ENCODE measurements around the gene CLCC1. TPM values are rescaled to one million over a fixed set of nuclear protein-coding genes. Genes with fewer than 3 reads are reported as not detected.

Gene CLCC1
- total RNA-seq, 4 donors from 2014 or later, result 22.8 to 27.3 (median 26.2) TPM

DNA sequence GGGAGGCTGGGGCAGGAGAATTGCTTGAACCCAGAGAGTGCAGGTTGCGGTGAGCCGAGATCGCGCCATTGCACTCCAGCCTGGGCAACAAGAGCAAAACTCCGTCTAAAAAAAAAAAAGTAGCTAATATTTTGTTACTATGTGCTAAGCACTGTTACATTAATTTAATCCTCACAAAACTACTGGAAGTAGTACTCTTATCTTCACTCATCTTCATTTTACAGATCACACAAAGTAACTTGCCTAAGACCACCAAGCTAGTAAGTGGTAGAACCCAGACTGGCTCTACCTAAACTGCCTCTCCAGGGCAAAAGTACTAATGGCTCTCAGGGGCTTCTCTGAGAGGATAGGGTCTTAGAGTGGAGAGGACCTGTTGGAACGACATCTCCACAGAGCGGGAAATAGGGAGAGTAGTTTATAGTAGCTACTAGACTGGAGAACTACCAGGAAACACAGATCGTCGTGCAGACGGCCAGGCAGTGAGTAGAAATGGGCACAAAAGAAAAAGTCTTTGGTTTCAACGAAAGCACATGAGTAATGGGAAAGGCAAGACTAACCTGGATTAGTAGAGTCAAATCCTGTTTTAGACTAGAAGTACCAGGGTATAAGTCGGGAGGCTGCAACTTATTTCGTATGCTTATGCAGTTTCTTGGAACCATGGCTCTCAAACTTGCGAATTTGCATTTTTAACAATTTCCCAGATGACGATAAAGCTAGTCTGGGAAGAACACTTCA lies 1.4 kb downstream of the CLCC1 start:
- TF ChIP-seq, protein P1, sequence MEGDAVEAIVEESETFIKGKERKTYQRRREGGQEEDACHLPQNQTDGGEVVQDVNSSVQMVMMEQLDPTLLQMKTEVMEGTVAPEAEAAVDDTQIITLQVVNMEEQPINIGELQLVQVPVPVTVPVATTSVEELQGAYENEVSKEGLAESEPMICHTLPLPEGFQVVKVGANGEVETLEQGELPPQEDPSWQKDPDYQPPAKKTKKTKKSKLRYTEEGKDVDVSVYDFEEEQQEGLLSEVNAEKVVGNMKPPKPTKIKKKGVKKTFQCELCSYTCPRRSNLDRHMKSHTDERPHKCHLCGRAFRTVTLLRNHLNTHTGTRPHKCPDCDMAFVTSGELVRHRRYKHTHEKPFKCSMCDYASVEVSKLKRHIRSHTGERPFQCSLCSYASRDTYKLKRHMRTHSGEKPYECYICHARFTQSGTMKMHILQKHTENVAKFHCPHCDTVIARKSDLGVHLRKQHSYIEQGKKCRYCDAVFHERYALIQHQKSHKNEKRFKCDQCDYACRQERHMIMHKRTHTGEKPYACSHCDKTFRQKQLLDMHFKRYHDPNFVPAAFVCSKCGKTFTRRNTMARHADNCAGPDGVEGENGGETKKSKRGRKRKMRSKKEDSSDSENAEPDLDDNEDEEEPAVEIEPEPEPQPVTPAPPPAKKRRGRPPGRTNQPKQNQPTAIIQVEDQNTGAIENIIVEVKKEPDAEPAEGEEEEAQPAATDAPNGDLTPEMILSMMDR (IDR thresholded peaks at IDR 0.05; ENCODE audit: low read depth), result no peak

DNA sequence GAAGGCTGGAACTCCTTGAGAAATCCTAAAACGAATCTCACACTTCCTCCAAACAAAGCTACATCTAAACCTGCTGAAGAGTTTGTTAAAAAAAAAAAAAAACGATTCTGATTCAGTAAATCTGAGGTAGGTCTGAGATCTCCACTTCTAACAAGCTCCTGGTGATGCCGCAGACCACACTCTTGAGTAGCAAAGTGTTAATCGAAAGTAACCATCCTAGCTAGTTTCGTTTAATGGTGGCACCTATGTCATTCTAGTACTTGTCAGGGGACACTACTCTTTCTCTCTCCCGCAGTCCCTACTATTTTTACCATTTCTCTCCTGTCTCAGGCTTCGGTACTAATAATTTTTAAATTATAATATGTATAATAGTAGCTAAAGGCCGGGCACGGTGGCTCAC lies 2.1 kb downstream of the CLCC1 start:
- TF ChIP-seq, protein P1 (IDR thresholded peaks at IDR 0.05; ENCODE audit: low read depth), result no peak

DNA sequence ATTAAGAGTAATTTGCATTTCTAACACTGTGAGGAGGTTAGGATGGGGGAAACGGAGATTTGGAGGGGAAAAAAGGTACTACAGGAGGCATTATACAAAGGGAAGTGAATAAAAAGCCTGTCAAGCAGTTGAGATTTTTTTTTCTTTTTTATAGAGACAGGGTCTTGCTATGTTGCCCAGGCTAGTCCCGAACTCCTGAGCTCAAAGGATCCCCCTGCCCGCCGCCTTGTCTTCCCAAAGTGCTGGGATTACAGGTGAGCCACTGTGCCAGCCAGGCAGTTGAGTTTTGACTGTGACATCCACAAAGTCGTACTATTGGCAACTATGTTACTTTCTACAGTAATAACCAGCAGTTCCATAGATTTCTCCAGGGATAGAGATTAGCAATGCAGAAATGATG lies 2.6 kb downstream of the CLCC1 start:
- TF ChIP-seq, protein P1 (IDR thresholded peaks at IDR 0.05; ENCODE audit: low read depth), result no peak

DNA sequence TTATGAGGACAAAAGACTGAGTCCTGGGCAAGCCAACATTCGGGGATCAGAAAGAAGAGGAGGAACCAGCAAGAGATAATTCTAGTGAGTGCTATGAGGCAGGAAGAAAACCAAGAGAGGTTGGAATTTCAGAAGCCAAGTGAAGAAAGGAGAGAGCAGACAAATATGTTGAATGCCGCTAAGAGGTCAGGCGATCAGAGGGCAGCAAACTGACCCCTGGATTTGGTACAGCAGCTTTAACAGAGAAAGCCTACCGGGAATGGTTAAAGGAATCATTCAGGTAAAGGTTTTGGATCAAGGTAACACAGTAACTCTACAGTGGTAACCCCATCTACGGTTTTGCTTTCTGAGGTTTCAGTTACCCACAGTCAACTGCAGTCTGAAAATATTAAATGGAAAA lies 5.4 kb downstream of the CLCC1 start:
- TF ChIP-seq, protein P1 (IDR thresholded peaks at IDR 0.05; ENCODE audit: low read depth), result no peak

- TF ChIP-seq, protein P1 (IDR thresholded peaks at IDR 0.05; ENCODE audit: low read depth), result no peak
These were observed 7.4 kb downstream of the CLCC1 start for GRCh38 chr1:108955881-108956280.

GRCh38 chr1:108955111-108955510 lies 8.2 kb downstream of the CLCC1 start:
- TF ChIP-seq, protein P1 (IDR thresholded peaks at IDR 0.05; ENCODE audit: low read depth), result no peak

DNA sequence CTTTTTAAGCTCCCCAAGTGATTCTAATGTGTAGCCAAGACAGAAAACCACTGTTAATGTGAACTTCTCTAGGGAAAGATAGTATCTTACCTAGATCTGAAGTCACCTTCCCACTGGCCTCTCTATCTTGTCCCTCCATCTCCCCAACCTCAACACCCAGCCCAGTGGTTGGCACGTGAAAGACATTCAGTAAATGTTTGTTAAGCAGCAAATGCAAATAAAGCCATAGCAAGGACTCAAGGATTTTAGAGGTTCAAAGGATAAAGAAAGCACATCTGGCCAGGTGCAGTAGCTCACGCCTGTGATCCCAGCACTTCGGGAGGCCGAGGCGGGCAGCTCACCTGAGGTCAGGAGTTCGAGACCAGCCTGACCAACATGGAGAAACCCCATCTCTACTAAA lies 9.8 kb downstream of the CLCC1 start:
- TF ChIP-seq, protein P1 (IDR thresholded peaks at IDR 0.05; ENCODE audit: low read depth), result no peak

Data from subcutaneous adipose tissue (tissue), 4 donors.